ENCODE results near the gene TFCP2. TPM values are rescaled to one million over a fixed set of nuclear protein-coding genes. Genes with fewer than 3 reads are reported as not detected.

Gene TFCP2
- total RNA-seq, 1 donor from 2014 or later = 40.7 TPM

GRCh38 chr12:51200156-51200555 is 27.2 kb upstream of the TFCP2 start:
- H3K9me3 Mint-ChIP-seq = no peaks in the 10 kb centered on the region
- no peak overlapping the region for H3K4me3 Mint-ChIP-seq
- no peak for TF ChIP-seq CTCF (conservative IDR thresholded peaks at IDR 0.05)
- no peaks in the 10 kb centered on the region for H3K27me3 Mint-ChIP-seq
- no peak overlapping the region for H3K27ac Mint-ChIP-seq
- no peaks in the 10 kb centered on the region for H3K4me1 Mint-ChIP-seq (ENCODE audit: unreplicated experiment)
- DNase-seq (ENCODE audit: extremely low spot score, unreplicated experiment) = no peak
- no peaks in the 10 kb centered on the region for H3K36me3 Mint-ChIP-seq

- no peaks in the 10 kb centered on the region for H3K9me3 Mint-ChIP-seq
- TF ChIP-seq CTCF (conservative IDR thresholded peaks at IDR 0.05) = no peak
- no peaks in the 10 kb centered on the region for H3K27me3 Mint-ChIP-seq
- no peaks in the 10 kb centered on the region for H3K36me3 Mint-ChIP-seq
- H3K4me1 Mint-ChIP-seq (ENCODE audit: unreplicated experiment) = no peaks in the 10 kb centered on the region
- no peak overlapping the region for H3K4me3 Mint-ChIP-seq
- H3K27ac Mint-ChIP-seq = no peak overlapping the region
- DNase-seq (ENCODE audit: extremely low spot score, unreplicated experiment) = no peak
Measured at GRCh38 chr12:51199366-51199945, 26.5 kb upstream of the TFCP2 start.

GRCh38 chr12:51198568-51199365 is 25.8 kb upstream of the TFCP2 start:
- Mint-ChIP-seq H3K27ac (no peak overlapping the region), H3K4me1 (ENCODE audit: unreplicated experiment) (no peaks in the 10 kb centered on the region), H3K4me3 (no peak overlapping the region), H3K9me3 (no peaks in the 10 kb centered on the region), H3K27me3 (no peaks in the 10 kb centered on the region), H3K36me3 (no peaks in the 10 kb centered on the region)
- DNase-seq (ENCODE audit: extremely low spot score, unreplicated experiment) = no peak
- no peak for TF ChIP-seq CTCF (conservative IDR thresholded peaks at IDR 0.05)

- no peak overlapping the region for H3K27ac Mint-ChIP-seq
- no peaks in the 10 kb centered on the region for H3K36me3 Mint-ChIP-seq
- DNase-seq (ENCODE audit: extremely low spot score, unreplicated experiment) = no peak
- H3K9me3 Mint-ChIP-seq = no peaks in the 10 kb centered on the region
- no peaks in the 10 kb centered on the region for H3K4me1 Mint-ChIP-seq (ENCODE audit: unreplicated experiment)
- no peak overlapping the region for H3K4me3 Mint-ChIP-seq
- no peaks in the 10 kb centered on the region for H3K27me3 Mint-ChIP-seq
- no peak for TF ChIP-seq CTCF (conservative IDR thresholded peaks at IDR 0.05)
Measured at GRCh38 chr12:51197736-51198567, 25.0 kb upstream of the TFCP2 start.

- H3K9me3 Mint-ChIP-seq = no peaks in the 10 kb centered on the region
- no peaks in the 10 kb centered on the region for H3K4me1 Mint-ChIP-seq (ENCODE audit: unreplicated experiment)
- no peak for DNase-seq (ENCODE audit: extremely low spot score, unreplicated experiment)
- no peak for TF ChIP-seq CTCF (conservative IDR thresholded peaks at IDR 0.05)
- H3K36me3 Mint-ChIP-seq = no peaks in the 10 kb centered on the region
- H3K4me3 Mint-ChIP-seq = no peak overlapping the region
- no peak overlapping the region for H3K27ac Mint-ChIP-seq
- H3K27me3 Mint-ChIP-seq = no peaks in the 10 kb centered on the region
Measured at GRCh38 chr12:51196547-51196946, 23.6 kb upstream of the TFCP2 start.
